Breast epithelium (tissue), 3 donors: Measurements from ENCODE around the gene ACACA.

Experiments used
- POLR2A ChIP-seq: fragments of 450-650 bp; IDR thresholded peaks from one replicate; pipeline ENCODE4 v1.6.1; 2016; ENCODE audit warnings: antibody characterized with exemption, mild to moderate bottlenecking, moderate library complexity
- POLR2AphosphoS5 ChIP-seq, 3 donors: sonication (generic); formaldehyde crosslinking; IDR thresholded peaks; one replicate each; pipeline ENCODE4 v1.6.1; 2017; ENCODE audit warnings: antibody characterized with exemption in 3 of 3
- TF ChIP-seq, protein P1 (sequence below), 3 donors: fragments of 450-650 bp; IDR thresholded peaks; one replicate each; pipeline ENCODE4 v1.5.1; 2016 to 2017; ENCODE audit warnings: antibody characterized with exemption in 3 of 3, mild to moderate bottlenecking in 3 of 3, moderate library complexity in 3 of 3

DNA sequence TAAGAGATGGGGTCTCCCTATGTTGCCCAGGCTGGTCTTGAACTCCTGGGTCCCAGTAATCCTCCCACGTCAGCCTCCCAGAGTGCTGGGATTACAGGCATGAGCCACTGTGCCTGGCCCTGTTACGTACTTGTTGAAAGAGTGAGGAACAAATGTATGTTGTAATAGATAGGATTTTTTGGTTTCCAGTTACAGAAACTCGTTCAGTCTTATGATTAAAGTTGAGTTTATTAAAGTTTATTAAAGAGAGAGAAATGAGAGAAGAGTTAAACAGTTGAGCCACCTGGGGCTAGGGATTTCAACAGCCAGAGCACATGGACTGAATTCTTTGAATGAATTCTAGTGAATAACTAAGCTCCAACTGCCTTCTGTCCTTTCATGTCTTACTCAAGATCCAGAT, 3.7 kb upstream of the ACACA start:
- TF ChIP-seq, protein P1, sequence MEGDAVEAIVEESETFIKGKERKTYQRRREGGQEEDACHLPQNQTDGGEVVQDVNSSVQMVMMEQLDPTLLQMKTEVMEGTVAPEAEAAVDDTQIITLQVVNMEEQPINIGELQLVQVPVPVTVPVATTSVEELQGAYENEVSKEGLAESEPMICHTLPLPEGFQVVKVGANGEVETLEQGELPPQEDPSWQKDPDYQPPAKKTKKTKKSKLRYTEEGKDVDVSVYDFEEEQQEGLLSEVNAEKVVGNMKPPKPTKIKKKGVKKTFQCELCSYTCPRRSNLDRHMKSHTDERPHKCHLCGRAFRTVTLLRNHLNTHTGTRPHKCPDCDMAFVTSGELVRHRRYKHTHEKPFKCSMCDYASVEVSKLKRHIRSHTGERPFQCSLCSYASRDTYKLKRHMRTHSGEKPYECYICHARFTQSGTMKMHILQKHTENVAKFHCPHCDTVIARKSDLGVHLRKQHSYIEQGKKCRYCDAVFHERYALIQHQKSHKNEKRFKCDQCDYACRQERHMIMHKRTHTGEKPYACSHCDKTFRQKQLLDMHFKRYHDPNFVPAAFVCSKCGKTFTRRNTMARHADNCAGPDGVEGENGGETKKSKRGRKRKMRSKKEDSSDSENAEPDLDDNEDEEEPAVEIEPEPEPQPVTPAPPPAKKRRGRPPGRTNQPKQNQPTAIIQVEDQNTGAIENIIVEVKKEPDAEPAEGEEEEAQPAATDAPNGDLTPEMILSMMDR (IDR thresholded peaks at IDR 0.05): no peak
- TF ChIP-seq POLR2A: no peak
- TF ChIP-seq POLR2AphosphoS5 (IDR thresholded peaks at IDR 0.05): no peak
